GM12878 (cell line): ENCODE data around the gene CYP2A7.
"Not testable (repeated sequence)": the region's sequence is repeated elsewhere in the genome, so short reads cannot be mapped to it uniquely, and the experiment has no call there.

ENCODE experiments used
- BRCA1 ChIP-seq: IDR thresholded peaks from 2 replicates; pipeline ENCODE4 v1.6.1; 2011; ENCODE audit warnings: low read depth, low read length, improper control_type of control experiment
- EZH2 ChIP-seq: IDR thresholded peaks from 2 replicates; pipeline ENCODE4 v1.6.1; 2012; ENCODE audit warnings: low read depth, mild to moderate bottlenecking, control low read depth, inconsistent platforms, low read length, borderline replicate concordance; ENCODE audit not compliant: control insufficient read depth
- GABPA ChIP-seq: IDR thresholded peaks from 2 replicates; pipeline ENCODE4 v1.6.1; 2014; ENCODE audit warnings: antibody characterized with exemption, low read depth, mild to moderate bottlenecking, inconsistent platforms
- NFIC ChIP-seq: IDR thresholded peaks from 2 replicates; pipeline ENCODE4 v1.6.1; 2012; ENCODE audit warnings: low read depth, mild to moderate bottlenecking, inconsistent platforms, low read length, moderate library complexity
- RAD21 ChIP-seq: IDR thresholded peaks from 2 replicates; pipeline ENCODE4 v1.6.1; 2011; ENCODE audit warnings: mild to moderate bottlenecking, low read depth, low read length, moderate library complexity; ENCODE audit not compliant: insufficient read depth
- TF ChIP-seq, protein P1 (sequence below), 3 experiments: IDR thresholded peaks in 2 of 3; conservative IDR thresholded peaks in 1 of 3; 2 replicates each; pipeline ENCODE4 v1.5.1; 2011; ENCODE audit warnings: low read depth in 3 of 3, low read length in 3 of 3, mild to moderate bottlenecking in 3 of 3, control low read depth in 2 of 3, moderate library complexity in 2 of 3, inconsistent platforms in 1 of 3, mixed read lengths in 1 of 3; ENCODE audit not compliant: control insufficient read depth in 2 of 3, insufficient read depth in 1 of 3; ENCODE audit errors: extremely low read depth in 1 of 3
- TF ChIP-seq, protein P2 (sequence below): fragments of 450-650 bp; IDR thresholded peaks from 2 replicates; pipeline ENCODE4 v1.6.1; 2016; ENCODE audit warnings: mild to moderate bottlenecking, moderate library complexity, borderline replicate concordance
- TF ChIP-seq, protein P3 (sequence below): IDR thresholded peaks from 2 replicates; pipeline ENCODE4 v1.6.1; 2012; ENCODE audit warnings: mild to moderate bottlenecking, low read depth, low read length

DNA sequence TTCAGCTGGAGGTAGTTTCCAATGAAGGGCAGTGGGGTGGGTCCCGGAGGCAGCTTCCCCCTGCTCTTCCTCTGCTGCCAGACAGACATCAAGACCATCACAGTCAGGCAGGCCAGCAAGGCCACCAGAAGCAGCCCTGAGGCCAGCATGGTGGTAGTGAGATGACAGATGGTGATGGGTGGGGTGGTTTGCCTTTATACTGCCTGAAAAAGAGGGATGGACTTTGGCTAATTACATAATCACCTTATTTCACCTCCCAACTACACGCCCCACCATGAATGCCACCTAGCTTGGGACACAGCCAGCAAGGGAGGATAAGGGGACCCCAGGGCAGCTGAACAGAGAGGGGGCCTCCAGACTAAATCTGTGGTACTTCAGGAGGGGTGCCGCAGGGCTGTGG is at the start of gene CYP2A7:
- TF ChIP-seq, protein P1, sequence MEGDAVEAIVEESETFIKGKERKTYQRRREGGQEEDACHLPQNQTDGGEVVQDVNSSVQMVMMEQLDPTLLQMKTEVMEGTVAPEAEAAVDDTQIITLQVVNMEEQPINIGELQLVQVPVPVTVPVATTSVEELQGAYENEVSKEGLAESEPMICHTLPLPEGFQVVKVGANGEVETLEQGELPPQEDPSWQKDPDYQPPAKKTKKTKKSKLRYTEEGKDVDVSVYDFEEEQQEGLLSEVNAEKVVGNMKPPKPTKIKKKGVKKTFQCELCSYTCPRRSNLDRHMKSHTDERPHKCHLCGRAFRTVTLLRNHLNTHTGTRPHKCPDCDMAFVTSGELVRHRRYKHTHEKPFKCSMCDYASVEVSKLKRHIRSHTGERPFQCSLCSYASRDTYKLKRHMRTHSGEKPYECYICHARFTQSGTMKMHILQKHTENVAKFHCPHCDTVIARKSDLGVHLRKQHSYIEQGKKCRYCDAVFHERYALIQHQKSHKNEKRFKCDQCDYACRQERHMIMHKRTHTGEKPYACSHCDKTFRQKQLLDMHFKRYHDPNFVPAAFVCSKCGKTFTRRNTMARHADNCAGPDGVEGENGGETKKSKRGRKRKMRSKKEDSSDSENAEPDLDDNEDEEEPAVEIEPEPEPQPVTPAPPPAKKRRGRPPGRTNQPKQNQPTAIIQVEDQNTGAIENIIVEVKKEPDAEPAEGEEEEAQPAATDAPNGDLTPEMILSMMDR (IDR thresholded peaks at IDR 0.05 in 2 of 3, conservative IDR thresholded peaks at IDR 0.05 in 1 of 3; ENCODE audit: control insufficient read depth in 2 of 3, extremely low read depth in 1 of 3, insufficient read depth in 1 of 3, low read depth in 3 of 3, low read length in 3 of 3) = not testable (repeated sequence)
- TF ChIP-seq EZH2, GABPA, RAD21, BRCA1, NFIC: not testable (repeated sequence)
- TF ChIP-seq, protein P2, sequence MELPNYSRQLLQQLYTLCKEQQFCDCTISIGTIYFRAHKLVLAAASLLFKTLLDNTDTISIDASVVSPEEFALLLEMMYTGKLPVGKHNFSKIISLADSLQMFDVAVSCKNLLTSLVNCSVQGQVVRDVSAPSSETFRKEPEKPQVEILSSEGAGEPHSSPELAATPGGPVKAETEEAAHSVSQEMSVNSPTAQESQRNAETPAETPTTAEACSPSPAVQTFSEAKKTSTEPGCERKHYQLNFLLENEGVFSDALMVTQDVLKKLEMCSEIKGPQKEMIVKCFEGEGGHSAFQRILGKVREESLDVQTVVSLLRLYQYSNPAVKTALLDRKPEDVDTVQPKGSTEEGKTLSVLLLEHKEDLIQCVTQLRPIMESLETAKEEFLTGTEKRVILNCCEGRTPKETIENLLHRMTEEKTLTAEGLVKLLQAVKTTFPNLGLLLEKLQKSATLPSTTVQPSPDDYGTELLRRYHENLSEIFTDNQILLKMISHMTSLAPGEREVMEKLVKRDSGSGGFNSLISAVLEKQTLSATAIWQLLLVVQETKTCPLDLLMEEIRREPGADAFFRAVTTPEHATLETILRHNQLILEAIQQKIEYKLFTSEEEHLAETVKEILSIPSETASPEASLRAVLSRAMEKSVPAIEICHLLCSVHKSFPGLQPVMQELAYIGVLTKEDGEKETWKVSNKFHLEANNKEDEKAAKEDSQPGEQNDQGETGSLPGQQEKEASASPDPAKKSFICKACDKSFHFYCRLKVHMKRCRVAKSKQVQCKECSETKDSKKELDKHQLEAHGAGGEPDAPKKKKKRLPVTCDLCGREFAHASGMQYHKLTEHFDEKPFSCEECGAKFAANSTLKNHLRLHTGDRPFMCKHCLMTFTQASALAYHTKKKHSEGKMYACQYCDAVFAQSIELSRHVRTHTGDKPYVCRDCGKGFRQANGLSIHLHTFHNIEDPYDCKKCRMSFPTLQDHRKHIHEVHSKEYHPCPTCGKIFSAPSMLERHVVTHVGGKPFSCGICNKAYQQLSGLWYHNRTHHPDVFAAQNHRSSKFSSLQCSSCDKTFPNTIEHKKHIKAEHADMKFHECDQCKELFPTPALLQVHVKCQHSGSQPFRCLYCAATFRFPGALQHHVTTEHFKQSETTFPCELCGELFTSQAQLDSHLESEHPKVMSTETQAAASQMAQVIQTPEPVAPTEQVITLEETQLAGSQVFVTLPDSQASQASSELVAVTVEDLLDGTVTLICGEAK = not testable (repeated sequence)
- TF ChIP-seq, protein P3, sequence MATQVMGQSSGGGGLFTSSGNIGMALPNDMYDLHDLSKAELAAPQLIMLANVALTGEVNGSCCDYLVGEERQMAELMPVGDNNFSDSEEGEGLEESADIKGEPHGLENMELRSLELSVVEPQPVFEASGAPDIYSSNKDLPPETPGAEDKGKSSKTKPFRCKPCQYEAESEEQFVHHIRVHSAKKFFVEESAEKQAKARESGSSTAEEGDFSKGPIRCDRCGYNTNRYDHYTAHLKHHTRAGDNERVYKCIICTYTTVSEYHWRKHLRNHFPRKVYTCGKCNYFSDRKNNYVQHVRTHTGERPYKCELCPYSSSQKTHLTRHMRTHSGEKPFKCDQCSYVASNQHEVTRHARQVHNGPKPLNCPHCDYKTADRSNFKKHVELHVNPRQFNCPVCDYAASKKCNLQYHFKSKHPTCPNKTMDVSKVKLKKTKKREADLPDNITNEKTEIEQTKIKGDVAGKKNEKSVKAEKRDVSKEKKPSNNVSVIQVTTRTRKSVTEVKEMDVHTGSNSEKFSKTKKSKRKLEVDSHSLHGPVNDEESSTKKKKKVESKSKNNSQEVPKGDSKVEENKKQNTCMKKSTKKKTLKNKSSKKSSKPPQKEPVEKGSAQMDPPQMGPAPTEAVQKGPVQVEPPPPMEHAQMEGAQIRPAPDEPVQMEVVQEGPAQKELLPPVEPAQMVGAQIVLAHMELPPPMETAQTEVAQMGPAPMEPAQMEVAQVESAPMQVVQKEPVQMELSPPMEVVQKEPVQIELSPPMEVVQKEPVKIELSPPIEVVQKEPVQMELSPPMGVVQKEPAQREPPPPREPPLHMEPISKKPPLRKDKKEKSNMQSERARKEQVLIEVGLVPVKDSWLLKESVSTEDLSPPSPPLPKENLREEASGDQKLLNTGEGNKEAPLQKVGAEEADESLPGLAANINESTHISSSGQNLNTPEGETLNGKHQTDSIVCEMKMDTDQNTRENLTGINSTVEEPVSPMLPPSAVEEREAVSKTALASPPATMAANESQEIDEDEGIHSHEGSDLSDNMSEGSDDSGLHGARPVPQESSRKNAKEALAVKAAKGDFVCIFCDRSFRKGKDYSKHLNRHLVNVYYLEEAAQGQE = not testable (repeated sequence)
